A549 (cell line): Measurements from ENCODE around the gene PLCB3. TPM values are rescaled to one million over a fixed set of nuclear protein-coding genes. Genes with fewer than 3 reads are reported as not detected.
"Not testable (repeated sequence)": the region's sequence is repeated elsewhere in the genome, so short reads cannot be mapped to it uniquely, and the experiment has no call there.

Experiments used
- ATAC-seq, 2 experiments: fragments of 200-7000 bp in 1 of 2; fragments of >200 bp in 1 of 2; cut with Nextera tagmentation in 1 of 2; cut with Tn5 transposase in 1 of 2; 3 replicates each; pipeline versions ENCODE4 v1.8.0 to v1.9.1; 2018 to 2020; ENCODE audit warnings: mild to moderate bottlenecking in 1 of 2, moderate library complexity in 1 of 2
- CTCF ChIA-PET: fragments of 300-600 bp; sonication (Branson Sonifier 250); formaldehyde crosslinking; extraction: SDS; loops from one replicate; lab custom pipeline; 2021; ENCODE audit warnings: antibody characterized with exemption, inconsistent platforms; lab: Yijun Ruan, JAX
- POLR2A ChIA-PET: fragments of 350-600 bp; formaldehyde crosslinking; extraction: SDS; loops from one replicate; lab custom pipeline; 2021; ENCODE audit warnings: antibody characterized with exemption, inconsistent platforms; lab: Yijun Ruan, JAX
- DNase-seq, 2 experiments: peaks; one replicate each; pipeline versions ENCODE4 v3.0.0 to v3.0.0-alpha.2; 2011 to 2016; ENCODE audit warnings: low read depth in 1 of 2, low spot score in 1 of 2
- FAIRE-seq: peaks from 2 replicates; lab custom pipeline; 2011; peaks lifted over from hg19 to GRCh38; lab: Jason Lieb, UNC
- H3K27ac ChIP-seq, 2 experiments: fragments of >200 bp; sonication (Bioruptor Twin); formaldehyde crosslinking; 3 replicates each; pipeline ENCODE4 v1.5.1; 2016 to 2017
- H3K4me1 ChIP-seq: fragments of >200 bp; sonication (Bioruptor Twin); formaldehyde crosslinking; 3 replicates; pipeline ENCODE4 v1.6.1; 2016
- H3K4me2 ChIP-seq: fragments of >200 bp; sonication (Bioruptor Twin); formaldehyde crosslinking; 3 replicates; pipeline ENCODE4 v1.6.1; 2016
- H3K4me3 ChIP-seq: fragments of >200 bp; sonication (Bioruptor Twin); formaldehyde crosslinking; 3 replicates; pipeline ENCODE4 v1.5.1; 2016
- H3K9me3 ChIP-seq: fragments of >200 bp; sonication (Bioruptor Twin); formaldehyde crosslinking; 3 replicates; pipeline ENCODE4 v1.6.1; 2016
- BCL3 ChIP-seq: fragments of >200 bp; sonication (Bioruptor Twin); formaldehyde crosslinking; IDR thresholded peaks from 3 replicates; pipeline ENCODE4 v1.6.1; 2016
- CBX2 ChIP-seq: fragments of 200-600 bp; sonication (generic); IDR thresholded peaks from 2 replicates; pipeline ENCODE4 v1.6.1; 2016; ENCODE audit warnings: low read depth, mild to moderate bottlenecking, borderline replicate concordance
- CEBPB ChIP-seq, 2 experiments: fragments of >200 bp in 1 of 2; sonication (Bioruptor Twin) in 1 of 2; formaldehyde crosslinking in 1 of 2; IDR thresholded peaks; 2 replicates each; pipeline ENCODE4 v1.6.1; 2012 to 2016
- CHD2 ChIP-seq: fragments of 150-350 bp; IDR thresholded peaks from 2 replicates; pipeline ENCODE4 v1.6.1; 2014; ENCODE audit warnings: low read length; ENCODE audit not compliant: partially characterized antibody
- CHD4 ChIP-seq: fragments of 200-600 bp; sonication (generic); IDR thresholded peaks from 2 replicates; pipeline ENCODE4 v1.6.1; 2016; ENCODE audit warnings: antibody characterized with exemption, mild to moderate bottlenecking, borderline replicate concordance
- EHMT2 ChIP-seq: fragments of 200-600 bp; sonication (generic); IDR thresholded peaks from 2 replicates; pipeline ENCODE4 v1.6.1; 2016; ENCODE audit warnings: antibody characterized with exemption, low read depth, mild to moderate bottlenecking, moderate library complexity
- EP300 ChIP-seq, 2 experiments: fragments of >200 bp; sonication (Bioruptor Twin); formaldehyde crosslinking; IDR thresholded peaks; 2 replicates in 1 of 2; 3 replicates in 1 of 2; pipeline ENCODE4 v1.6.1; 2016 to 2017
- FOSL2 ChIP-seq, 2 experiments: fragments of 450-650 bp in 1 of 2; fragments of >200 bp in 1 of 2; sonication (Bioruptor Twin) in 1 of 2; formaldehyde crosslinking; IDR thresholded peaks; 2 replicates each; pipeline versions ENCODE4 v1.5.0 to v1.6.1; 2016 to 2020; ENCODE audit warnings: mild to moderate bottlenecking in 1 of 2, moderate library complexity in 1 of 2
- HES2 ChIP-seq: fragments of >200 bp; sonication (Bioruptor Twin); formaldehyde crosslinking; IDR thresholded peaks from 2 replicates; pipeline ENCODE4 v1.6.1; 2016
- HEYL ChIP-seq: fragments of 250-450 bp; sonication (Bioruptor Pico); IDR thresholded peaks from 2 replicates; pipeline ENCODE4 v1.8.0; 2021; ENCODE audit warnings: mild to moderate bottlenecking, moderate library complexity
- JUN ChIP-seq, 2 experiments: fragments of >200 bp; sonication (Bioruptor Twin); formaldehyde crosslinking; IDR thresholded peaks; 2 replicates in 1 of 2; 3 replicates in 1 of 2; pipeline ENCODE4 v1.6.1; 2016 to 2017
- KDM5A ChIP-seq: fragments of 200-600 bp; sonication (generic); IDR thresholded peaks from 2 replicates; pipeline ENCODE4 v1.6.1; 2016; ENCODE audit warnings: antibody characterized with exemption, mild to moderate bottlenecking
- MAX ChIP-seq: IDR thresholded peaks from 2 replicates; pipeline ENCODE4 v1.6.1; 2012
- MAZ ChIP-seq: fragments of 150-350 bp; IDR thresholded peaks from 2 replicates; pipeline ENCODE4 v1.6.1; 2014; ENCODE audit warnings: antibody characterized with exemption, low read depth, low read length, borderline replicate concordance
- MYC ChIP-seq: IDR thresholded peaks from 2 replicates; pipeline ENCODE4 v1.6.1; 2012; ENCODE audit warnings: mild to moderate bottlenecking, inconsistent platforms, low read length, improper control_type of control experiment, borderline replicate concordance
- NPAS2 ChIP-seq: fragments of 250-450 bp; sonication (Bioruptor Pico); IDR thresholded peaks from 2 replicates; pipeline ENCODE4 v1.8.0; 2022; ENCODE audit warnings: mild to moderate bottlenecking, moderate library complexity, borderline replicate concordance
- NR3C1 ChIP-seq: fragments of >200 bp; sonication (Bioruptor Twin); formaldehyde crosslinking; IDR thresholded peaks from 3 replicates; pipeline ENCODE4 v1.6.1; 2017
- PHF8 ChIP-seq: fragments of 200-600 bp; sonication (generic); IDR thresholded peaks from 2 replicates; pipeline ENCODE4 v1.6.1; 2016; ENCODE audit warnings: low read depth, mild to moderate bottlenecking, antibody characterized with exemption, moderate library complexity, borderline replicate concordance
- POLR2A ChIP-seq: IDR thresholded peaks from 2 replicates; pipeline ENCODE4 v1.6.1; 2012; ENCODE audit warnings: mild to moderate bottlenecking, low read length
- POLR2AphosphoS2 ChIP-seq: conservative IDR thresholded peaks from 2 replicates; pipeline ENCODE4 v1.6.1; 2012; ENCODE audit warnings: low read length, improper control_type of control experiment, inconsistent platforms
- RARB ChIP-seq: fragments of 250-450 bp; sonication (Bioruptor Pico); IDR thresholded peaks from 2 replicates; pipeline ENCODE4 v1.8.0; 2021; ENCODE audit warnings: mild to moderate bottlenecking, moderate library complexity
- RCOR1 ChIP-seq: fragments of 150-350 bp; IDR thresholded peaks from 2 replicates; pipeline ENCODE4 v1.6.1; 2014; ENCODE audit warnings: antibody characterized with exemption, low read length, low read depth
- SREBF2 ChIP-seq: fragments of 450-650 bp; IDR thresholded peaks from 2 replicates; pipeline ENCODE4 v1.6.1; 2014; ENCODE audit warnings: mild to moderate bottlenecking, moderate library complexity
- TFCP2L1 ChIP-seq: fragments of 250-450 bp; sonication (Bioruptor Pico); IDR thresholded peaks from 2 replicates; pipeline ENCODE4 v1.5.0; 2021; ENCODE audit warnings: mild to moderate bottlenecking
- ZC3H11A ChIP-seq: fragments of 450-650 bp; IDR thresholded peaks from 2 replicates; pipeline ENCODE4 v1.6.1; 2014; ENCODE audit warnings: antibody characterized with exemption, mild to moderate bottlenecking
- WGBS: methylation state at CpG from one replicate; pipeline ENCODE4 v1.1.6; 2017; ENCODE audit errors: missing lambda C conversion rate; 5-methylcytosine and 5-hydroxymethylcytosine counted together
- polyA plus RNA-seq, 4 experiments: library from polyadenylated mRNA; depleted of rRNA in 3 of 4; stranded (reverse); fragments of >200 nt; fragmentation: RNase III in 1 of 4; extraction: RNeasy Plus Mini Kit Qiagen cat#74134 plus additional on column Dnase treatment in 1 of 4; gene quantifications; 2 replicates in 3 of 4; 3 replicates in 1 of 4; pipeline ENCODE4 v1.2.3, GENCODE V29; 2011 to 2017
- TF ChIP-seq, protein P1 (sequence below): fragments of 150-350 bp; IDR thresholded peaks from 2 replicates; pipeline ENCODE4 v1.6.1; 2014; ENCODE audit warnings: low read depth, mild to moderate bottlenecking, low read length
- TF ChIP-seq, protein P2 (sequence below): fragments of >200 bp; sonication (Bioruptor Twin); formaldehyde crosslinking; IDR thresholded peaks from 3 replicates; pipeline ENCODE4 v1.5.1; 2016

The PLCB3 gene
- polyA plus RNA-seq, 2 of the 4 experiments (the other 2 are of a cell fraction) = 8.8 to 21.2 TPM

DNA sequence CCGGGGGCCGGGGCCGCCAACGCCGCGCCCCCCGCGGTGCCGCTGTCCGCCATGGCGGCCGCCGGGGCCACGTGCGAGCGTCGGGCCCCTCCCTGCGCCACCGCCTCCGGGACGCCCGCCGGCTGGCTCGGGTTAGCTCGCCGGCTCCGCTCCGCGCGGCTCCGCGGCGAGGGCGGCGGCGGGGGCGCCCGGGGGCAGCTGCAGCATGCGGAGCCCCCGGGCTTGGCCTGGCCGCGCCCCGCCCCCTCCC lies 4.8 kb upstream of the PLCB3 start:
- ATAC-seq = not testable (repeated sequence)

GRCh38 chr11:64246871-64247728 lies 4.2 kb upstream of the PLCB3 start, which contains the start of gene PPP1R14B:
TSS of gene PPP1R14B (minus strand) at chr11:64246943. CDS start at chr11:64246673, 270 bp downstream.
- ChIA-PET POLR2A (interaction anchor here (0.6 to 6.0 kb wide), 8 partner anchors 9 to 1395 kb away, joined by 3 to 53 read pairs (median 4); partner anchors contain the start of genes ESRRA, NUDT22, STIP1 and TRPT1), CTCF (interaction anchor here (1.2 to 12.2 kb wide), 7 partner anchors 9 to 108 kb away, joined by 3 to 220 read pairs (median 4); partner anchors contain the start of genes BAD, CATSPERZ and ESRRA)
- 1% methylated on average over 26 of the region's 74 CpGs for WGBS
- DNase-seq (peak; percentile 84 to 89), ATAC-seq (peak; percentile 40 to 73), FAIRE-seq (no peak)
- no peaks in the 10 kb centered on the region for H3K9me3 ChIP-seq
- H3K4me3 ChIP-seq = peak within 1 kb of the TSS; percentile 84
- peak within 1 kb of the TSS; percentile 100 for H3K4me2 ChIP-seq
- H3K27ac ChIP-seq = peak within 1 kb of the TSS; percentile 99 to 100
- H3K4me1 ChIP-seq = peaks cover 45% of the 10 kb centered on the region
- TF ChIP-seq CHD4 (no peak), SREBF2 (no peak), HEYL (CRISPR knock-in tag) (no peak), POLR2A (peak; percentile 14; the same call in 1 of the 2 replicates), CEBPB (IDR thresholded peaks at IDR 0.05) (no peak), HES2 (no peak), EHMT2 (no peak), PHF8 (no peak), EP300 (IDR thresholded peaks at IDR 0.05) (no peak), KDM5A (no peak), POLR2AphosphoS2 (peak; percentile 75; the same call in 1 of the 2 replicates), NR3C1 (no peak), CHD2 (peak; percentile 49), TFCP2L1 (no peak), CBX2 (no peak), FOSL2 (IDR thresholded peaks at IDR 0.05) (no peak), FOSL2 (CRISPR knock-in tag; IDR thresholded peaks at IDR 0.05) (no peak), RCOR1 (no peak), RARB (CRISPR knock-in tag) (no peak), ZC3H11A (no peak), MAZ (peak; percentile 79; the same call in 1 of the 2 replicates), MAX (peak; percentile 91), MYC (peak; percentile 51; the same call in 1 of the 2 replicates)
- TF ChIP-seq, protein P1, sequence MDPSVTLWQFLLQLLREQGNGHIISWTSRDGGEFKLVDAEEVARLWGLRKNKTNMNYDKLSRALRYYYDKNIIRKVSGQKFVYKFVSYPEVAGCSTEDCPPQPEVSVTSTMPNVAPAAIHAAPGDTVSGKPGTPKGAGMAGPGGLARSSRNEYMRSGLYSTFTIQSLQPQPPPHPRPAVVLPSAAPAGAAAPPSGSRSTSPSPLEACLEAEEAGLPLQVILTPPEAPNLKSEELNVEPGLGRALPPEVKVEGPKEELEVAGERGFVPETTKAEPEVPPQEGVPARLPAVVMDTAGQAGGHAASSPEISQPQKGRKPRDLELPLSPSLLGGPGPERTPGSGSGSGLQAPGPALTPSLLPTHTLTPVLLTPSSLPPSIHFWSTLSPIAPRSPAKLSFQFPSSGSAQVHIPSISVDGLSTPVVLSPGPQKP = no peak
- TF ChIP-seq, protein P2, sequence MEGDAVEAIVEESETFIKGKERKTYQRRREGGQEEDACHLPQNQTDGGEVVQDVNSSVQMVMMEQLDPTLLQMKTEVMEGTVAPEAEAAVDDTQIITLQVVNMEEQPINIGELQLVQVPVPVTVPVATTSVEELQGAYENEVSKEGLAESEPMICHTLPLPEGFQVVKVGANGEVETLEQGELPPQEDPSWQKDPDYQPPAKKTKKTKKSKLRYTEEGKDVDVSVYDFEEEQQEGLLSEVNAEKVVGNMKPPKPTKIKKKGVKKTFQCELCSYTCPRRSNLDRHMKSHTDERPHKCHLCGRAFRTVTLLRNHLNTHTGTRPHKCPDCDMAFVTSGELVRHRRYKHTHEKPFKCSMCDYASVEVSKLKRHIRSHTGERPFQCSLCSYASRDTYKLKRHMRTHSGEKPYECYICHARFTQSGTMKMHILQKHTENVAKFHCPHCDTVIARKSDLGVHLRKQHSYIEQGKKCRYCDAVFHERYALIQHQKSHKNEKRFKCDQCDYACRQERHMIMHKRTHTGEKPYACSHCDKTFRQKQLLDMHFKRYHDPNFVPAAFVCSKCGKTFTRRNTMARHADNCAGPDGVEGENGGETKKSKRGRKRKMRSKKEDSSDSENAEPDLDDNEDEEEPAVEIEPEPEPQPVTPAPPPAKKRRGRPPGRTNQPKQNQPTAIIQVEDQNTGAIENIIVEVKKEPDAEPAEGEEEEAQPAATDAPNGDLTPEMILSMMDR = no peak

More for the DNA sequence above, 4.8 kb upstream of the PLCB3 start:
- ChIA-PET CTCF (interaction anchor here (0.8 to 12.2 kb wide), 9 partner anchors 9 to 108 kb away, joined by 3 to 220 read pairs (median 4); partner anchors contain the start of genes BAD, CATSPERZ, ESRRA and NUDT22), POLR2A (interaction anchor here (0.6 to 6.0 kb wide), 6 partner anchors 20 to 1395 kb away, joined by 3 to 53 read pairs (median 8); partner anchors contain the start of genes ESRRA, NUDT22, STIP1 and TRPT1)
- Histone ChIP-seq H3K4me3 (peak overlapping the region; percentile 84), H3K27ac (peak overlapping the region; percentile 99 to 100), H3K4me2 (peak overlapping the region; percentile 100), H3K4me1 (peaks cover 45% of the 10 kb centered on the region)
- not testable (repeated sequence) for H3K9me3 ChIP-seq, DNase-seq, FAIRE-seq
- TF ChIP-seq JUN (IDR thresholded peaks at IDR 0.05) (peak; percentile 42 to 65; a peak in 3 of 5 replicates), BCL3 (peak; percentile 30; the same call in 1 of the 3 replicates), MYC (peak; percentile 34; the same call in 1 of the 2 replicates), NPAS2 (CRISPR knock-in tag) (0 out of 2 replicates have a peak, but pooled peaks have one; percentile 15), MAX (0 out of 2 replicates have a peak, but pooled peaks have one; percentile 8)
- WGBS = no CpG with 5 or more reads among the region's 43 CpGs
